Mammary epithelial cell (primary cell): ENCODE data around the gene SCAF11.
A peak's percentile ranks its signal among the peaks of the same experiment; 100 is the strongest.

Experiments used
- EZH2 ChIP-seq: IDR thresholded peaks from 2 replicates; pipeline ENCODE4 v1.6.1; 2012; ENCODE audit warnings: low read length, inconsistent platforms, borderline replicate concordance
- TF ChIP-seq, protein P1 (sequence below), 2 donors: IDR thresholded peaks in 1 of 2; conservative IDR thresholded peaks in 1 of 2; 2 replicates each; pipeline ENCODE4 v1.5.1; 2011 to 2012; ENCODE audit warnings: inconsistent platforms in 2 of 2, low read length in 2 of 2, mild to moderate bottlenecking in 2 of 2, control low read depth in 1 of 2, low read depth in 1 of 2; ENCODE audit not compliant: insufficient read depth in 1 of 2; ENCODE audit errors: extremely low read depth in 1 of 2

DNA sequence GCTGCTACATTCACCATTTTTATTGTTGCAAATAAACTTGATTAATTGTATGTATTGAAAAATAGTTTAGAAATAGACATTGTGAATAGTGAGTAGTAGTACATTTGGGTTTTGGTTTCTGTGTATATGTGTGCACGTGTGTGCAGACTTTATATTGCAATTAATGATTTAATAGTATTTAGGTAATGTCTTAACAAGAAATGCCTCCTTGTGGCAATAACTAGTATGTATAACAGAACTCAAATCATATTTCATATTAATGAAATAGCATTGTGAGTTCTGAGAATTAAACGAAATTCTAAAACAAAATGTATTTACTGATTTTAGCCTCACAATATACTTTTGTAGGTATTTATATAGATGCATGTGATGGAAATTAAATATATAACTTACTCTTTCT is 100.1 kb downstream of the SCAF11 start:
- TF ChIP-seq, protein P1, sequence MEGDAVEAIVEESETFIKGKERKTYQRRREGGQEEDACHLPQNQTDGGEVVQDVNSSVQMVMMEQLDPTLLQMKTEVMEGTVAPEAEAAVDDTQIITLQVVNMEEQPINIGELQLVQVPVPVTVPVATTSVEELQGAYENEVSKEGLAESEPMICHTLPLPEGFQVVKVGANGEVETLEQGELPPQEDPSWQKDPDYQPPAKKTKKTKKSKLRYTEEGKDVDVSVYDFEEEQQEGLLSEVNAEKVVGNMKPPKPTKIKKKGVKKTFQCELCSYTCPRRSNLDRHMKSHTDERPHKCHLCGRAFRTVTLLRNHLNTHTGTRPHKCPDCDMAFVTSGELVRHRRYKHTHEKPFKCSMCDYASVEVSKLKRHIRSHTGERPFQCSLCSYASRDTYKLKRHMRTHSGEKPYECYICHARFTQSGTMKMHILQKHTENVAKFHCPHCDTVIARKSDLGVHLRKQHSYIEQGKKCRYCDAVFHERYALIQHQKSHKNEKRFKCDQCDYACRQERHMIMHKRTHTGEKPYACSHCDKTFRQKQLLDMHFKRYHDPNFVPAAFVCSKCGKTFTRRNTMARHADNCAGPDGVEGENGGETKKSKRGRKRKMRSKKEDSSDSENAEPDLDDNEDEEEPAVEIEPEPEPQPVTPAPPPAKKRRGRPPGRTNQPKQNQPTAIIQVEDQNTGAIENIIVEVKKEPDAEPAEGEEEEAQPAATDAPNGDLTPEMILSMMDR (conservative IDR thresholded peaks at IDR 0.05 in 1 of 2, IDR thresholded peaks at IDR 0.05 in 1 of 2; ENCODE audit: extremely low read depth in 1 of 2, insufficient read depth in 1 of 2, low read depth in 1 of 2, low read length in 2 of 2) = peak in 1 of 2 donors; percentile 6
- no peak for TF ChIP-seq EZH2
